Esophagus muscularis mucosa (tissue), 3 donors: ENCODE data around the gene SLIT1.

ENCODE experiments used
- CTCF ChIP-seq, 3 experiments: fragments of 200-600 bp in 2 of 3; fragments of 450-650 bp in 1 of 3; sonication (generic) in 2 of 3; IDR thresholded peaks; one replicate each; pipeline ENCODE4 v1.5.1; 2017 to 2019; ENCODE audit warnings: antibody characterized with exemption in 3 of 3, mild to moderate bottlenecking in 2 of 3, moderate library complexity in 1 of 3
- POLR2A ChIP-seq: fragments of 450-650 bp; IDR thresholded peaks from one replicate; pipeline ENCODE4 v1.6.1; 2017; ENCODE audit warnings: antibody characterized with exemption, moderate library complexity, mild to moderate bottlenecking, low read depth
- POLR2AphosphoS5 ChIP-seq, 2 donors: sonication (generic); formaldehyde crosslinking; IDR thresholded peaks; one replicate each; pipeline ENCODE4 v1.6.1; 2017; ENCODE audit warnings: antibody characterized with exemption in 2 of 2

- TF ChIP-seq CTCF (IDR thresholded peaks at IDR 0.05) (no peak), POLR2A (no peak), POLR2AphosphoS5 (IDR thresholded peaks at IDR 0.05) (no peak)
These were observed 154.3 kb downstream of the SLIT1 start for GRCh38 chr10:97031459-97031858.
